Epithelial cell of prostate (primary cell): Measurements from ENCODE around the gene NELFB.

Source experiments
- DNase-seq: peaks from one replicate; pipeline ENCODE4 v3.0.0-alpha.2; 2011; ENCODE audit warnings: low read depth, low spot score
- H3K27ac ChIP-seq: fragments of 450-650 bp; 2 replicates; pipeline ENCODE4 v1.5.1; 2017; ENCODE audit warnings: mild to moderate bottlenecking

NELFB gene

DNA sequence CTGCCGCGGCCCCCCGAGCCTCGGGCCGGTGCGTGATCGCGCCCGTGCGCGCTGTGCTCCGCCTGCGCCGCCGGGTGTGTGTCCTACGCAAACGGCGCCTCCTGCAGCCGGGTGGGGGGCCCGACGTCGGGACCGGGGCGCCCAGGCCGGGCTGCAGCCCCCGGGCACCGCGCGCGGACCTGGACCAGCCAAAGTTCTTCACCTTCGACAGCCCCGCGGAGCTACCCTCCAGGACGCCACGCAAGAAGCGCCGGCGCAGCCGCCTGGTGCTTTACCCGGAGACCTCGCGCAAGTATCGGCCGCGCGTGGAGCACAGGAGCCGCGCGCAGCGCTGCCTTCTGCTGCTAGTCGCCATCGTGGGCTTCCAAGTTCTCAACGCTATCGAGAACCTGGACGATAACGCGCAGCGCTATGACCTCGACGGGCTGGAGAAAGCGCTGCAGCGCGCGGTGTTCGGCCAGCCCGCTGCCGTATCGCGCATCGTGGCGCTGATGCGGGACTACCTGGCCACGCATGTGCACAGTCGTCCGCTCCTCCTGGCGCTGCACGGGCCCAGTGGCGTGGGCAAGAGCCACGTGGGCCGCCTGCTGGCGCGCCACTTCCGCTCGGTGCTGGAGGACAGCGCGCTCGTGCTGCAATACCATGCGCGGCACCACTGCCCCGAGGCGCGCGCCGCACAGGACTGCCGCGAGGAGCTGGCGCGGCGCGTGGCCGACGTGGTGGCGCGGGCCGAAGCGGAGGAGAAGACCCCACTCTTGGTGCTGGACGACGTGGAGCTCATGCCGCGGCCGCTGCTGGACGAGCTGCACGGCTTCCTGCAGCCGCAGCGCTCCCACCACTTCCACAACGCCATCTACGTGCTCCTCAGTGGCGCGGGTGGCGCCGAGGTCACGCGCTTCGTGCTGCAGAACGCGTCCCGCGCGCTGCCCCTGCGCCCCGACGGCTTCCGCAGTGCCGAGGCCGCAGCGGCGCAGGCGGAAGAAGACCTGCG is 23.9 kb downstream of the NELFB start:
- H3K27ac ChIP-seq, result no peak overlapping the region
- DNase-seq, result no peak

DNA sequence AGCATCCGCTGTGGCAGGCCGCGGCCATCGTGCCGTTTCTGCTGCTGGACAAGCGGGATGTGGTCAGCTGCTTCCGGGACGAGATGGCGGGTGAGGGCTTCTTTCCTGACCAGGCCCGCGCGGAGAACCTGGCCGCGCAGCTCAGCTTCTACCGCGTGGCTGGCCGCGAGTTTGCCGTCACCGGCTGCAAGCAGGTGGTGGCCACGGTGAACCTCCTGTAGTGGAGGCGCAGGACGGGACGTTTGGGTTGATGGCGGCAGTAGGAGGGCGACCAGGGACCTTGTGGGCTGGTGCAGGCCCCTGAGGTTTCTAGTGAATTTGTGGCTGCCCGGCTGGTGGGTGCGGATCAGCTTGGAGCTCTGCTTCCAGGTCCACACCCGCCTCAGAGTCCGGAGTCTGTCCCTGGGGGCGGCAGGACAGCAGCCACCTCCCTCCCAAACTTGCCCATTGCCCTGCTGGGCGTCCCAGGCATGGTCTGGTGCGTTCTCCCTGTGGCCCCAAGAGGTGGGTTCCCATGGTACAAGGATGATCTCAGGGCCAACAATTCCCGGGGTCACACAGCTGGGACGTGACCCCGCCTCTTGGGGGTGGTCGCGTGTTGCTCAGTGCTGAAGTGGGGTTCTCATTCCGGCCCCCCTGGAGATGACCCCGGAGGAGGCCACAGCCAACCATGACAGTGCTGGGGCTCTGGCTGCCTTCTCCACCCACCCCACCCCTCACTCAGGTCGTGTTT is 24.8 kb downstream of the NELFB start:
- no peak for DNase-seq
- H3K27ac ChIP-seq, result no peak overlapping the region

- DNase-seq, result no peak
- no peak overlapping the region for H3K27ac ChIP-seq
Measured at GRCh38 chr9:137280474-137281344, 25.6 kb downstream of the NELFB start.

DNA sequence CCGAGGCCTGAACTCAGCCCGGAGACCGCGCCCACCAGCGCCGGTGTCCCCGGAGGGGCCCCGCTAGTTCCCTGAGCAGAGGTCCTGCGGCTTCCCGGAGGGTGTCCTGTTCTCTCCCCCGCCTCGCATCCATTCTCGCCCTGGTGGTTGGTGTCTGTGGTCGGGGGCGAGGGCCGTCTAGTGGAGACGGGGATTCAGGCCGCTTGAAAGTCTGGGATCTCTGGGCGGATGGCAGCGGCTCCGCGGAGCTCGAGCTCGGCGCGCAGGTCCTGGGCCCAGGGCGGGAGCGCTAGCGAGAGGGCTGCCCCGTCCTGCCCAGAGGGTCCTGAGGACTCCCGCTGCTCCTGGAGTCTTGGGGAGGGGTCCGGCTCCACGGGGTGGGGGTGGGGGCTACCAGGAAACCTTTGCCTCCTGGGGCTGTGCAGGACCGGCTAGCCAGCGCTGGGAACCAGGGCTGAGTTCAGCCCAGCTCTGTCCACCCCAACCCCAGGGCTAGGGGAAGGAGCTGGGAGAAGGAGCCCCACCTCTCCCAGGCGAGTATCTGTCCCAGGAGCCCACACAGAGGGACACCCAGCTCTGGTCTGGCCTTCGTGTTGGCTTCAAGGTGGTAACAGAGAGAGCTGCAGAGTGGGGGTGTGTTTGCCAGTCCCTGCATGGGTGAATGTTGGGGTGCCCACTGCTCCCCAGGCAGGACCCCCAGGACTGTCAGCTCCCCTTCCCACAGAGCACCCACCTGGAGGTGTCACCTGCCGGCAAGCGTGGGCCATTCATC is 26.4 kb downstream of the NELFB start:
- H3K27ac ChIP-seq, result no peak overlapping the region
- no peak for DNase-seq

GRCh38 chr9:137286975-137287383 is 31.9 kb downstream of the NELFB start:
- no peak for DNase-seq
- no peak overlapping the region for H3K27ac ChIP-seq

DNA sequence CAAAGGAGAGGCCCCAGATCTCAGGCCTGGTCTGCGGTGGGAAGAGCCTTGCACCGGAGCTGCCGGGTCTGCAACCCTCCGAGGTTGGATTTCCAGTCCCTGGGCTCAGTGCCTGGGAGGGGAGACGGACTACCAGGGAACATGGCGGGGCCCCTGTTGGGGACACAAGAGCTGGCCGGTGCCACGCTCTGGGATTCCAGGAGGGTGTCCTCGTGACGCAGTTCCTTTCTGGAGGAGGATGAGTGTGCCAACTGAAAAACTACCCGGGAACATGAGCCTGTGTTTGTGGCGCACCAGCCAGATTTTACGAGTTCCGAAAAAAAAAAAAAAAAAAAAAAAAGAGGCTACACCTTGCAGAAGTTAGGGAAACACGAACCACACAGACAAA is 38.0 kb downstream of the NELFB start:
- peak overlapping the region; percentile 74 for H3K27ac ChIP-seq
- DNase-seq, result no peak

GRCh38 chr9:137293482-137294090 is 38.5 kb downstream of the NELFB start:
- H3K27ac ChIP-seq, result peak overlapping the region; percentile 74
- DNase-seq, result no peak

GRCh38 chr9:137294091-137294680 is 39.1 kb downstream of the NELFB start:
- no peak for DNase-seq
- peak overlapping the region; percentile 74 for H3K27ac ChIP-seq

DNA sequence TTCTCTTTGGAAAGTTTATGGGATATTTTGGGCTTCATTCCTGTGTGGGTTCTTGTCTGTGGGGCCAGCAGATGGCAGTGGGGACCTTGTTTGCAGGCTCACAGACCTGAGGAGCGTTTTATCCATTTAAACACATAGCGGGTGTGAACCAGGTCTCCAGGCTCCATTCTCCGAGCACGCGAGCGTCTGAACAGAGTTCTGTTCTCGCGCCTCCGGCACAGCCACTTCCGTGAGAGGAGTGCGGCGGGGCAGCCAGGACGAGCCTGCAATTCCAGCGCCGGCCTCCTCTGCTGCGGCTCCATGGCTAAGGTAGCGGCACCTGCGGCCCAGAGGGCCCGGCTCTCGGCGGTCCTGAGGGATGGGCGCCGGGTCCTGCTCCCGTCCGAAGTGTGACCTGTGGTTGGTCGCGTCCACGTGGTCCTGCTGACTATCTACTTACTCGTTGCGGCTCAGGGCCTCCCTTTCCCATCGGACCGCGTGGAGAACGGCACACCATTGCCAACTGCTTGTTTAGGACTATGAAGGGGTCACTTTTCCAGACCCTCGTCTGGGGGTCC is 39.6 kb downstream of the NELFB start:
- DNase-seq, result no peak
- peak overlapping the region; percentile 74 for H3K27ac ChIP-seq

DNA sequence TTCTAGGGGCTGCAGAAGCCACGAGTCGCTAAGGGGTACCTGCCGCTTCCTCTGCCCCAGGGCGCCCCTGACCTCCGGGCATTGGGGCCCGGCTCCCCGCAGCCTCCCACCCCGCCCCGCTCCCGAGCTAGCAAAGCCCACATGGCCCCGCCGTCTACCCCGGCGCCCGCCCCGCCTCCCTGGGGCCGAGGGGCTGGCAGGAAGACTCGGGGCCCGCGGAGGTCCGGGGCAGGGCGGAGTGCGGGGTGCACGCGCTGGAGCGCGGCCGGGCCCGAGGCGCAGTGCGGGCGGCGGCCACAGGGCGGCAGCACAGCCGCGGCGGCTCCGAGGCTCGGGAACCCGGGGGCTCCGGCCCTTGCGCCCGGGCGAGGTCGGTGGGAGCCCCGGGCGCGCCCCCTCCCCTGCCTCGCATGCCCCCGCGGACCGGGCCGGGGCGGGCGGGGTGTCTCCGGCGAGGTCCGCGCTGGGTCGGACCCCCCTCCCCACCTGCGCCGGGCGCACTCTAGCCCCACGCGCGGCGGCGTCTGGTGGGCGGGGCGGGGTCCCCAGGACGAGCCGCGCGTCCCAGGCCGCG is 40.2 kb downstream of the NELFB start:
- DNase-seq, result no peak
- H3K27ac ChIP-seq, result no peak overlapping the region

- no peak for DNase-seq
- no peak overlapping the region for H3K27ac ChIP-seq
Measured at GRCh38 chr9:137295849-137296669, 40.9 kb downstream of the NELFB start.

DNA sequence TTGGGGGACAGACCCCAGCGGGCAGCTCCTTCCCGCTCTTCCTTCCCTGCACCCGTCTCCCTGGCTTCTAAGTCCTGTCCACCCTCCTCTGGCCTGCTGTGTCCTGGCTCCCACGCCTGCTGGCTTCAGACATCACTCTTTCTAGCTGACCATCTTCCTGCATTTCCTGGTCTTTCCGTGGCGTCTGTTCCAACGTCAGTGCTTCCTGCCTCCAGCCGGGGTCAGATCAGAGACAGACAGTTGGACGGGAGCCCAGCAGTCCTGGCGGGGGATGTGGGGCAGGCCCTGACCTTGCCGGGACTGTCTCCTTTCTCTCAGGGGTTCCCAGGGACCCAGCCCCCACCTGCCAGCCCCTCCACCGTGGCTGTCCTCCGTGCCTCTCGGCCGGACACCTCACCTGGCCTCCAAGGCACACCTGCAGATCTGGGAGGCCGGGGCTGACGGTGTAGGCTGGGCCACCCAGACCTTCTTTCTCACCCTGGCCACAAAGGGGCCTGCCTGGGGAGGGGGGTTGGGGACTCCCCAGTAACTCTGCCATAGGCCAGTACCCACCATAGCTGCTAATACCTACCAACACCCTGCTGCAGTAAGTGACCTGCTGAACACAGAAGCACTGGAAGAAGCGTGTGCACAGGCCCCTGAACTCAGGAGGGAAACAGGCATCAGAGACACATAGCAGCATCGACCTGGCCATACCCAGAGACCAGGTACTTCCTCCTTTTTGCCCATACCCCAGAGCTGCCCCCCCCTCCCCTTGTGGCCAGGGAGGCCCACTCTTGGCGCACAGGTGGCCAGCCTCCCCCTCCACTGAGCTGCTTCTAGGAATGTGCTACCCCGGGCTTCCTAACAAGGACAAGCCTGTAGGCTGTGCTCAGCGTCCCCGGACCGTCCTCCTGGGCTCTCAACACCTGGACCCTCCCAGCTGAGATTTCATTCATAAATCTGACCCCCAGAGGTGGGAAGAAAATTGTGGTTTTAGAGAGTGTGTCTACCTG is 41.8 kb downstream of the NELFB start:
- no peak overlapping the region for H3K27ac ChIP-seq
- no peak for DNase-seq

DNA sequence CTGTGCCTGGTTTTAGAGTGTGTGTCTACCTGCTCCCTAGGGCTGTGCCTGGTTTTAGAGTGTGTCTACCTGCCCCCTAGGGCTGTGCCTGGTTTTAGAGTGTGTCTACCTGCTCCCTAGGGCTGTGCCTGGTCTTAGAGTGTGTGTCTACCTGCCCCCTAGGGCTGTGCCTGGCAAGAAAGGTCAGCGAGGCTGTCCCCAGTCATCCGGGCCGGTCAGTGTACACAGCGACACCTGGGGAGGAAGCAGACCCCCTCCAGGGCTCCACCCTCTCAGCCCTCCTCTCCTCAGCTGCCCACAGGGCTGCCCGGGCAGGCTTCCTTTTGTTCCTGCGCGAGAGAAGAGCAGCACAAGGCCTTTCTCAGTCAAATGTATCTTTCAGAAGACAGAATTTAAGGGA is 42.8 kb downstream of the NELFB start:
- no peak for DNase-seq

DNA sequence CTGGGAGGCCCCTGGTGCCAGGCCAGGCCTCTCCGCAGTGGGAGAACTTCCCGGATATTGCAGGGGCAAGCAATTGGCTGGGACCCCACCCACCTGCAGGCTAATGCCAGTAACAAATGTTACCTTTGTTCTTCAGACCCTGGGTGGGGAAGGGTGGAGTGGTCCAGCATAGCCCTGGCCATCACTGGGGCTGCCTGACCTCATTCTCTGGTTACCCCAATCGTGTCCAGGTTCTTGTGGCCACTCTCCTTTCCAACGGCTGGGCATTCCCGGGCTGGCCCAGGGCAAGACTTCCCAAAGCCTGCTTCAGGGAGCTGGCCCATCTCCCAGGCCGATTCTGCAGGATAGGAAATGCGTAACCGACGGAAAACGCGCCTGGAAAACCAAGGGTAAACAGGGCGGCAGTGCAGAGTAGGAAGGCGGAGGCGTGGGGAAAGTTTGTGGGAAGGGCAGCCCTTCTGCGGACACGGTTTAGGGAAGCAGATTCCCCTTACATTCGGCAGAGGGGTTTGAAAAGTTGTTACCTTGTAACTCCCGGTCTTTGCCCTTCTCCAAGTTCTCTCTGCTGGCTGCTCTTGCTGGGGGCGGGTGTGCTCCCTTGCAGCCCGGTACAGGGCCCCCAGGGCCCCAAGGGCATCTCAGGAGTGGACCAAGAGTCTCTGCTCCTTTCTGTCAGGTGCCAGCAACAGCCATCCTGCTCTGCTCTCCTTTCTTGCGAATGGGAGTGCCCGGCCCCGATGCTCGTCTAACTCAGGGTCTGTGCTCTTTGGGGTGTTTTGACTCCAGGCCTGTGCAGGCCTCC is 43.5 kb downstream of the NELFB start:
- DNase-seq, result no peak
- no peak overlapping the region for H3K27ac ChIP-seq

More for the DNA sequence above, 42.8 kb downstream of the NELFB start:
- H3K27ac ChIP-seq, result no peak overlapping the region

DNA sequence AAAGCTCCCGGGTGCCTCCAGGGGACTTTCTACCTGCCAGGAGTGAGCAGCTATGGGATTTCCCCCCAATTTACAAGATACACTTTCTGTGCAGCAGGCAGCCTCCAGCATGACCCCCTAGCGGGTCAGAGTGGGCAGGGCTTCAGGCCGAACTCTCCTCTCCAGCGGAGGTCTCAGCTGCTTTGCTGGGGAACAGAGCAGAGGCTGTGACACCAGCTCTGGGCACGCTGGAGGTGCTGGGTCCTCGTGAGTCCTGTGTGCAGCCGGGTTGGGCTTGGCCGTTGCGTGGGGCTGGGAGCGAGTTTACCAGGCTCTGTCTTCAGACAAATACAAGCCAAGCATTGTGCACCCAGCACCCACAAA is 44.1 kb downstream of the NELFB start:
- H3K27ac ChIP-seq, result no peak overlapping the region
- no peak for DNase-seq
